Upper lobe of left lung (tissue), 6 donors: ENCODE results near the gene L1CAM. TPM values are rescaled to one million over a fixed set of nuclear protein-coding genes. Genes with fewer than 3 reads are reported as not detected.

Experiments
- ATAC-seq, 2 donors: fragments of 200-7000 bp; cut with Tn5 transposase; one replicate each; pipeline ENCODE4 v1.9.1; 2022; ENCODE audit warnings: mild to moderate bottlenecking in 2 of 2, moderate library complexity in 2 of 2; ENCODE audit not compliant: low FRiP score in 2 of 2
- DNase-seq, 2 donors: peaks; one replicate each; pipeline ENCODE4 v3.0.0-alpha.2; 2019 to 2020
- H3K27ac ChIP-seq, 4 donors: fragments of 200-600 bp; sonication (generic); one replicate each; pipeline ENCODE4 v1.5.1; 2016 to 2019
- H3K27me3 ChIP-seq, 4 donors: fragments of 200-600 bp; sonication (generic); one replicate each; pipeline ENCODE4 v1.5.1; 2017 to 2019
- H3K36me3 ChIP-seq, 4 donors: fragments of 200-600 bp; sonication (generic); one replicate each; pipeline ENCODE4 v1.5.1; 2016 to 2019
- H3K4me1 ChIP-seq, 4 donors: fragments of 200-600 bp; sonication (generic); one replicate each; pipeline ENCODE4 v1.5.1; 2018 to 2019
- H3K4me3 ChIP-seq, 4 donors: fragments of 200-600 bp; sonication (generic); one replicate each; pipeline ENCODE4 v1.5.1; 2017 to 2019; ENCODE audit warnings: mild to moderate bottlenecking in 2 of 4, moderate library complexity in 1 of 4
- H3K9me3 ChIP-seq, 4 donors: fragments of 200-600 bp; sonication (generic); one replicate each; pipeline ENCODE4 v1.5.1; 2018 to 2019
- EP300 ChIP-seq, 4 donors: sonication (generic); formaldehyde crosslinking; IDR thresholded peaks; one replicate each; pipeline ENCODE4 v1.5.1; 2017; ENCODE audit warnings: antibody characterized with exemption in 4 of 4, control low read depth in 2 of 4
- POLR2A ChIP-seq, 4 donors: fragments of 450-650 bp; IDR thresholded peaks; one replicate each; pipeline ENCODE4 v1.5.1; 2016 to 2017; ENCODE audit warnings: antibody characterized with exemption in 4 of 4, mild to moderate bottlenecking in 2 of 4
- POLR2AphosphoS5 ChIP-seq, 2 donors: sonication (generic); formaldehyde crosslinking; IDR thresholded peaks; one replicate each; pipeline ENCODE4 v1.5.1; 2017; ENCODE audit warnings: antibody characterized with exemption in 2 of 2
- WGBS, 2 donors: methylation state at CpG; one replicate each; pipeline ENCODE4 v1.1.5; 2017 to 2018; 5-methylcytosine and 5-hydroxymethylcytosine counted together
- total RNA-seq, 6 donors: library from RNA; depleted of rRNA in 4 of 6; stranded (reverse); fragments of >200 nt in 4 of 6; gene quantifications; one replicate each; pipeline versions ENCODE4 v1.1.0 to v1.2.1, GENCODE V29; 2016 to 2021
- TF ChIP-seq, protein P1 (sequence below), 6 experiments: fragments of 450-650 bp in 4 of 6; fragments of 200-600 bp in 2 of 6; sonication (generic) in 2 of 6; IDR thresholded peaks; one replicate each; pipeline ENCODE4 v1.5.1; 2016 to 2019; ENCODE audit warnings: antibody characterized with exemption in 6 of 6
- donor health status: DM: no; HTN: no; CAD: no; lungs with moderate emphysema.
- donor health status: DM: no; HTN: yes; CAD: no; lungs with severe emphysema.

L1CAM gene
- total RNA-seq, 6 donors from 2014 or later, result 0.52 to 10.0 (median 1.1) TPM; not detected in 1

DNA sequence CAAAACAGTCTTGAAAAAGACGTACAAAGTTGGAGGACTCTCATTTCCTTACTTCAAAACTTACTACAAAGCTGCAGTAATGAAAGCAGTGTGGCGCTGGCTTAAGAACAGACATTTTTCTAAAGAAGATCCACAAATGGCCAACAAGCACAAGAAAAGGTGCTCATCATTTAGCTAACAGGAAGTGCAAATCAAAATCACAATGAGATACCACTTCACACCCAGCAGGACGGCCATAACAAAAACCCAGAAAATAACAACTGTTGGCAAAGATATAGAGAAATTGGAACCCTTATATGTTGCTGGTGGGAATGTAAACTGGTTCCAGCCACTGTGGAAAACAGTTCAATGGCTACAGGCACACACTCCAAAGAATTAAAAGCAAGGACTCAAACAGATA is 59.0 kb downstream of the L1CAM start:
- DNase-seq (no peak), ATAC-seq (no peak)
- WGBS, 2 donors, result 65 to 80% methylated on average over 3 of the region's 3 CpGs
- TF ChIP-seq POLR2AphosphoS5 (IDR thresholded peaks at IDR 0.05) (no peak), EP300 (IDR thresholded peaks at IDR 0.05) (no peak), POLR2A (IDR thresholded peaks at IDR 0.05) (no peak)
- TF ChIP-seq, protein P1, sequence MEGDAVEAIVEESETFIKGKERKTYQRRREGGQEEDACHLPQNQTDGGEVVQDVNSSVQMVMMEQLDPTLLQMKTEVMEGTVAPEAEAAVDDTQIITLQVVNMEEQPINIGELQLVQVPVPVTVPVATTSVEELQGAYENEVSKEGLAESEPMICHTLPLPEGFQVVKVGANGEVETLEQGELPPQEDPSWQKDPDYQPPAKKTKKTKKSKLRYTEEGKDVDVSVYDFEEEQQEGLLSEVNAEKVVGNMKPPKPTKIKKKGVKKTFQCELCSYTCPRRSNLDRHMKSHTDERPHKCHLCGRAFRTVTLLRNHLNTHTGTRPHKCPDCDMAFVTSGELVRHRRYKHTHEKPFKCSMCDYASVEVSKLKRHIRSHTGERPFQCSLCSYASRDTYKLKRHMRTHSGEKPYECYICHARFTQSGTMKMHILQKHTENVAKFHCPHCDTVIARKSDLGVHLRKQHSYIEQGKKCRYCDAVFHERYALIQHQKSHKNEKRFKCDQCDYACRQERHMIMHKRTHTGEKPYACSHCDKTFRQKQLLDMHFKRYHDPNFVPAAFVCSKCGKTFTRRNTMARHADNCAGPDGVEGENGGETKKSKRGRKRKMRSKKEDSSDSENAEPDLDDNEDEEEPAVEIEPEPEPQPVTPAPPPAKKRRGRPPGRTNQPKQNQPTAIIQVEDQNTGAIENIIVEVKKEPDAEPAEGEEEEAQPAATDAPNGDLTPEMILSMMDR (IDR thresholded peaks at IDR 0.05), result no peak
- Histone ChIP-seq H3K4me1 (peaks cover 8 to 21% (median 12%) of the 10 kb centered on the region in 4 donors), H3K27ac (no peak overlapping the region), H3K36me3 (no peaks in the 10 kb centered on the region), H3K27me3 (peaks cover 0 to 16% (median 4%) of the 10 kb centered on the region in 4 donors), H3K9me3 (no peaks in the 10 kb centered on the region), H3K4me3 (no peak overlapping the region)

DNA sequence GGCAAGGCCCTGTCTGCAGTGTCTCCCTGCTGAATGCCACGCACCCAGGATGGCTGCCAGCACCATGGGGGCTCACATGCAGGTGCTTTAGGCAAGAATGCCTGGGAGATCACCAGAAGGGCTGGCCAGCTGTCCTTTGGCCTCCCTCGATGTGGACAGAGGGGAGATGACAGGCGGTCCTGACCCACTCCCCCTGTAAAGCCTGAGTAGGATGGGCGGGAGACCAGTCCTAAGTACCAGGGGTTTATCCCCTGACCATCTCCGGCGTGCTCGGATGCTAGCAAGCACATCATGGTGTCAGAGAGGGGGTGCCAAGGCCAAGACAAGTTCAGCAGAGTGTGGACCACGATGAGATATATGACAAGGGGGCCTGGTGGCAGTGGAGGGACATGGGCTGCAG is 60.9 kb downstream of the L1CAM start:
- DNase-seq, result no peak
- no peak overlapping the region for H3K27ac ChIP-seq
- no peak for TF ChIP-seq POLR2AphosphoS5 (IDR thresholded peaks at IDR 0.05)
- no peak for TF ChIP-seq EP300 (IDR thresholded peaks at IDR 0.05)
- TF ChIP-seq, protein P1 (IDR thresholded peaks at IDR 0.05), result no peak
- no peak for TF ChIP-seq POLR2A (IDR thresholded peaks at IDR 0.05)
- H3K4me3 ChIP-seq, result no peak overlapping the region
- no peaks in the 10 kb centered on the region for H3K9me3 ChIP-seq
- ATAC-seq, result no peak
- WGBS, 2 donors, result 40 to 75% methylated on average over 1 to 8 of the region's 8 CpGs
- H3K4me1 ChIP-seq, result peaks cover 7 to 18% (median 11%) of the 10 kb centered on the region in 4 donors
- H3K36me3 ChIP-seq, result no peaks in the 10 kb centered on the region
- H3K27me3 ChIP-seq, result peaks cover 0 to 22% (median 3%) of the 10 kb centered on the region in 4 donors

DNA sequence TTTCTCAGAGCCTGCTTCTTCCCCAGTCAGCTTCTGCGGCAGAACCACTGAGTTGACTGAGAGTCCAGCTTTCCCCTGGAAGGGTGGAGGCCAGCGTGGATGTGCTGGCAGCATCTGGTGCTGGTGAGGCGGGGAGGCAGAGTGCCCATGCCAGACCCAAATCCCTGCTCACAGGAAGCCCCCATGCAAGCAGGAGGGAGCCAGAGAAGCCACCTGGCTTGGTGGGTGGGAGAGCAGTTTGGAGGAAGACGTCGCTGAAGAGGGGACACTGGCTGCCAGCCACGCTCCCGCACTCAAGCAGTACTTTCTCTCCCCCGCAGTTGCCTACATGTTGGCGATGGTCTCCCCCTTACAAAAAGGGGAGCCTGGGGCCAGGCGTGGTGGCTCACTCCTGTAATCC is 61.6 kb downstream of the L1CAM start:
- no peak for ATAC-seq
- Histone ChIP-seq H3K4me3 (no peak overlapping the region), H3K9me3 (no peaks in the 10 kb centered on the region), H3K4me1 (peaks cover 2 to 14% (median 6%) of the 10 kb centered on the region in 4 donors), H3K36me3 (no peaks in the 10 kb centered on the region), H3K27me3 (peaks cover 0 to 22% (median 0%) of the 10 kb centered on the region in 4 donors), H3K27ac (no peak overlapping the region)
- DNase-seq, result no peak
- 86 to 100% methylated on average over 1 to 10 of the region's 10 CpGs for WGBS, 2 donors
- no peak for TF ChIP-seq POLR2A (IDR thresholded peaks at IDR 0.05)
- TF ChIP-seq, protein P1 (IDR thresholded peaks at IDR 0.05), result no peak
- TF ChIP-seq POLR2AphosphoS5 (IDR thresholded peaks at IDR 0.05), result no peak
- no peak for TF ChIP-seq EP300 (IDR thresholded peaks at IDR 0.05)

DNA sequence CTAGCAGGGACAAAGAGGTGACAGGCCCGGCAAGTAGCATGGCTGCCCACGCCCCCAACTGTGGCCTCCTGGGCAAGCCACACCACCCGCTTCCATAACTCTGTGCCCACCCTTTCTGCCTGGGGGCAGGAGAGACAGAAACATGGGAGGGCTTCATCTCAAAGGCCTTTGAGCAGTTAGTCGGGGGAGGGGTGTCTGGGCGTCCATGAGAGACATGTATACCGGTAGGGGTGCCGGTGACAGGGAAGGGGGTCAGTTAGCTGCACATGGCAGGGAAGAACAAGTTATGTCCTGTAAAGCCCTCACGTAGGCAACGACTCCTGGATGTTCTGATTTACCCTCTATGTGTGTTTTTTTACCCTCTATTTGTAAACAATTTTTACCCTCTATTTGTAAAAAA is 64.9 kb downstream of the L1CAM start:
- Histone ChIP-seq H3K9me3 (no peaks in the 10 kb centered on the region), H3K4me3 (no peak overlapping the region), H3K36me3 (no peaks in the 10 kb centered on the region), H3K27ac (no peak overlapping the region), H3K27me3 (peaks cover 0 to 17% (median 0%) of the 10 kb centered on the region in 4 donors), H3K4me1 (peaks cover 0 to 13% (median 5%) of the 10 kb centered on the region in 4 donors)
- WGBS, 2 donors, result 85 to 97% methylated on average over 7 to 9 of the region's 9 CpGs
- no peak for ATAC-seq
- DNase-seq, result no peak
- TF ChIP-seq, protein P1 (IDR thresholded peaks at IDR 0.05), result no peak
- TF ChIP-seq EP300 (IDR thresholded peaks at IDR 0.05) (no peak), POLR2A (IDR thresholded peaks at IDR 0.05) (no peak), POLR2AphosphoS5 (IDR thresholded peaks at IDR 0.05) (no peak)

DNA sequence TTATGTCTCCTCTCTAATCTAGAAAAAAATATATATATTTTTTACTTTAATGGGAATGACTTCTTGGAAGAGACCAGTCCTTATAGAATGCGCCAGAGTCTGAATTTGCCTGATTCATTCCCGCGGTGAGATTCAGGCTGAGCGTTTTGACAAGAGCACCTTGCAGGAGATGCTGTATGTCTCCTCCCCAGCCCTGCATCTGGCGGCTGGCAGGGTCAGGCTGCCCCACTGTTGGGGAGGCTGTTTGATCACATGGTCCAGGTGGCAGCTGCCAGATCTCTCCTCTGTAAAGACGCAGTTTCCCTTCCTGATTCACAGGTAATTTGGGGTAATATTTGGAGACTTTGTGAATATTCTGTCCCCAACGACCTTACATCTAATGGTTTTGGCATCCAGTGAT is 65.4 kb downstream of the L1CAM start:
- no peaks in the 10 kb centered on the region for H3K36me3 ChIP-seq
- H3K27me3 ChIP-seq, result peaks cover 0 to 17% (median 0%) of the 10 kb centered on the region in 4 donors
- H3K9me3 ChIP-seq, result no peaks in the 10 kb centered on the region
- WGBS, 2 donors, result 78 to 92% methylated on average over 6 to 7 of the region's 7 CpGs
- DNase-seq (no peak), ATAC-seq (no peak)
- TF ChIP-seq POLR2AphosphoS5 (IDR thresholded peaks at IDR 0.05), result no peak
- TF ChIP-seq POLR2A (IDR thresholded peaks at IDR 0.05), result no peak
- TF ChIP-seq, protein P1 (IDR thresholded peaks at IDR 0.05), result no peak
- no peak for TF ChIP-seq EP300 (IDR thresholded peaks at IDR 0.05)
- H3K4me1 ChIP-seq, result peaks cover 0 to 13% (median 5%) of the 10 kb centered on the region in 4 donors
- H3K27ac ChIP-seq, result no peak overlapping the region
- H3K4me3 ChIP-seq, result no peak overlapping the region
